A549 (cell line): Measurements from ENCODE around the gene GPR119. TPM values are rescaled to one million over a fixed set of nuclear protein-coding genes. Genes with fewer than 3 reads are reported as not detected.

Experiments
- ATAC-seq, 2 experiments: fragments of 200-7000 bp in 1 of 2; fragments of >200 bp in 1 of 2; cut with Nextera tagmentation in 1 of 2; cut with Tn5 transposase in 1 of 2; 3 replicates each; pipeline versions ENCODE4 v1.8.0 to v1.9.1; 2018 to 2020; ENCODE audit warnings: mild to moderate bottlenecking in 1 of 2, moderate library complexity in 1 of 2
- CTCF ChIA-PET: fragments of 300-600 bp; sonication (Branson Sonifier 250); formaldehyde crosslinking; extraction: SDS; loops from one replicate; lab custom pipeline; 2021; ENCODE audit warnings: antibody characterized with exemption, inconsistent platforms; lab: Yijun Ruan, JAX
- POLR2A ChIA-PET: fragments of 350-600 bp; formaldehyde crosslinking; extraction: SDS; loops from one replicate; lab custom pipeline; 2021; ENCODE audit warnings: antibody characterized with exemption, inconsistent platforms; lab: Yijun Ruan, JAX
- DNase-seq, 2 experiments: peaks; one replicate each; pipeline versions ENCODE4 v3.0.0 to v3.0.0-alpha.2; 2011 to 2016; ENCODE audit warnings: low read depth in 1 of 2, low spot score in 1 of 2
- FAIRE-seq: peaks from 2 replicates; lab custom pipeline; 2011; peaks lifted over from hg19 to GRCh38; lab: Jason Lieb, UNC
- H3K27ac ChIP-seq, 2 experiments: fragments of >200 bp; sonication (Bioruptor Twin); formaldehyde crosslinking; 3 replicates each; pipeline ENCODE4 v1.5.1; 2016 to 2017
- H3K4me1 ChIP-seq: fragments of >200 bp; sonication (Bioruptor Twin); formaldehyde crosslinking; 3 replicates; pipeline ENCODE4 v1.6.1; 2016
- H3K4me2 ChIP-seq: fragments of >200 bp; sonication (Bioruptor Twin); formaldehyde crosslinking; 3 replicates; pipeline ENCODE4 v1.6.1; 2016
- H3K4me3 ChIP-seq: fragments of >200 bp; sonication (Bioruptor Twin); formaldehyde crosslinking; 3 replicates; pipeline ENCODE4 v1.5.1; 2016
- H3K9me3 ChIP-seq: fragments of >200 bp; sonication (Bioruptor Twin); formaldehyde crosslinking; 3 replicates; pipeline ENCODE4 v1.6.1; 2016
- CBX2 ChIP-seq: fragments of 200-600 bp; sonication (generic); IDR thresholded peaks from 2 replicates; pipeline ENCODE4 v1.6.1; 2016; ENCODE audit warnings: low read depth, mild to moderate bottlenecking, borderline replicate concordance
- CBX8 ChIP-seq: fragments of 200-600 bp; sonication (generic); IDR thresholded peaks from 2 replicates; pipeline ENCODE4 v1.6.1; 2016
- CHD2 ChIP-seq: fragments of 150-350 bp; IDR thresholded peaks from 2 replicates; pipeline ENCODE4 v1.6.1; 2014; ENCODE audit warnings: low read length; ENCODE audit not compliant: partially characterized antibody
- CHD4 ChIP-seq: fragments of 200-600 bp; sonication (generic); IDR thresholded peaks from 2 replicates; pipeline ENCODE4 v1.6.1; 2016; ENCODE audit warnings: antibody characterized with exemption, mild to moderate bottlenecking, borderline replicate concordance
- EHF ChIP-seq: fragments of 250-450 bp; sonication (Bioruptor Pico); IDR thresholded peaks from 2 replicates; pipeline ENCODE4 v1.5.0; 2020; ENCODE audit warnings: mild to moderate bottlenecking
- KDM1A ChIP-seq: fragments of 200-600 bp; sonication (generic); IDR thresholded peaks from 2 replicates; pipeline ENCODE4 v1.6.1; 2016; ENCODE audit warnings: low read depth, mild to moderate bottlenecking
- MAX ChIP-seq: IDR thresholded peaks from 2 replicates; pipeline ENCODE4 v1.6.1; 2012
- POLR2A ChIP-seq: IDR thresholded peaks from 2 replicates; pipeline ENCODE4 v1.6.1; 2012; ENCODE audit warnings: mild to moderate bottlenecking, low read length
- POLR2AphosphoS2 ChIP-seq: conservative IDR thresholded peaks from 2 replicates; pipeline ENCODE4 v1.6.1; 2012; ENCODE audit warnings: low read length, improper control_type of control experiment, inconsistent platforms
- RAD21 ChIP-seq, 2 experiments: fragments of >200 bp in 1 of 2; sonication (Bioruptor Twin) in 1 of 2; formaldehyde crosslinking in 1 of 2; IDR thresholded peaks in 1 of 2; conservative IDR thresholded peaks in 1 of 2; 2 replicates in 1 of 2; 3 replicates in 1 of 2; pipeline ENCODE4 v1.6.1; 2012 to 2018; ENCODE audit warnings: inconsistent platforms in 1 of 2
- RCOR1 ChIP-seq: fragments of 150-350 bp; IDR thresholded peaks from 2 replicates; pipeline ENCODE4 v1.6.1; 2014; ENCODE audit warnings: antibody characterized with exemption, low read length, low read depth
- SMC3 ChIP-seq: fragments of >200 bp; sonication (Bioruptor Twin); formaldehyde crosslinking; IDR thresholded peaks from 3 replicates; pipeline ENCODE4 v1.6.1; 2018; ENCODE audit warnings: inconsistent platforms
- SREBF2 ChIP-seq: fragments of 450-650 bp; IDR thresholded peaks from 2 replicates; pipeline ENCODE4 v1.6.1; 2014; ENCODE audit warnings: mild to moderate bottlenecking, moderate library complexity
- ZFP36 ChIP-seq: fragments of 450-650 bp; IDR thresholded peaks from 2 replicates; pipeline ENCODE4 v1.6.1; 2014; ENCODE audit warnings: borderline replicate concordance; ENCODE audit not compliant: partially characterized antibody
- WGBS: methylation state at CpG from one replicate; pipeline ENCODE4 v1.1.6; 2017; ENCODE audit errors: missing lambda C conversion rate; 5-methylcytosine and 5-hydroxymethylcytosine counted together
- polyA plus RNA-seq, 4 experiments: library from polyadenylated mRNA; depleted of rRNA in 3 of 4; stranded (reverse); fragments of >200 nt; fragmentation: RNase III in 1 of 4; extraction: RNeasy Plus Mini Kit Qiagen cat#74134 plus additional on column Dnase treatment in 1 of 4; gene quantifications; 2 replicates in 3 of 4; 3 replicates in 1 of 4; pipeline ENCODE4 v1.2.3, GENCODE V29; 2011 to 2017
- TF ChIP-seq, protein P1 (sequence below): fragments of 200-600 bp; sonication (generic); IDR thresholded peaks from 2 replicates; pipeline ENCODE4 v1.6.1; 2016; ENCODE audit warnings: antibody characterized with exemption, mild to moderate bottlenecking, moderate library complexity
- TF ChIP-seq, protein P2 (sequence below): fragments of >200 bp; sonication (Bioruptor Twin); formaldehyde crosslinking; IDR thresholded peaks from 3 replicates; pipeline ENCODE4 v1.5.1; 2016
- TF ChIP-seq, protein P3 (sequence below): fragments of 250-450 bp; sonication (Bioruptor Pico); IDR thresholded peaks from 2 replicates; pipeline ENCODE4 v1.5.0; 2021; ENCODE audit warnings: mild to moderate bottlenecking, moderate library complexity, borderline replicate concordance

GPR119 gene
- polyA plus RNA-seq, 2 of the 4 experiments (the other 2 are of a cell fraction) = not detected

- FAIRE-seq = no peak
- CTCF ChIA-PET = interaction anchor here (5.1 kb wide), 1 partner anchor 520 kb away, joined by 58 read pairs; no protein-coding TSS in a partner anchor
Observed at GRCh38 chrX:130395341-130395740, 9.9 kb upstream of the GPR119 start.

DNA sequence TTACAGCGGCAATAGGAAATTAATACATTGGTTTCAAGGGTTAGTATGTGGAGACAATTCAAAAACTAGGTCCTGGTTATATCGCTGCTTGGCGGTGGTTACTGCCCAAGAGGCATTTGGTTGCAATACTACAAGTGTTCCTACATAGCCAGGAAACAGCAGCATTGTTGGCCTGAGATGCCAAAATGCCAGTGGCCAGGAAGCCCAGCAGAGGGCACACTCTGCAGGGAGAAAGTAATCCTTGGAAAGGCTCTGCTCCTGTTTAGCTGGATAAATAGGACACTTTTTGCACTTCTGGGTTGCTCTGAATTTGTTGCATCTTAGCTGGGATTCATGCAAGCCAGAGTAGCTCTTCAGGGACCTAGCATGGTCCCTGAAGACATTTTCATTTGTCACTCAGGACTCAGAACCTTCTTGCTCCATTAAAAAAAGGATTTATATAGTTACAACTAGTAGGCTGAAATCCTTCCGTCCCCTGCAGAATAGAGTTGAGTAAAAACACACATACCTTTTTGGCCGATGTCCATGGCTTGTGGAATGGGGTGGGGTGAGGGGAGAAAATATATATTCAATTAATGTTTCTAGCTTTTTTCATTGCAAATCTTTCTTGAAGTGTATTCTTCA, 8.1 kb upstream of the GPR119 start:
- peak; percentile 60 to 71 for DNase-seq
- Histone ChIP-seq H3K9me3 (no peaks in the 10 kb centered on the region), H3K4me2 (no peak overlapping the region), H3K27ac (no peak overlapping the region), H3K4me3 (no peak overlapping the region), H3K4me1 (no peaks in the 10 kb centered on the region)
- 18% methylated on average over 5 of the region's 5 CpGs for WGBS
- no peak for TF ChIP-seq MAX
- TF ChIP-seq POLR2A = no peak
- peak; percentile 69 for TF ChIP-seq SMC3
- TF ChIP-seq, protein P1, sequence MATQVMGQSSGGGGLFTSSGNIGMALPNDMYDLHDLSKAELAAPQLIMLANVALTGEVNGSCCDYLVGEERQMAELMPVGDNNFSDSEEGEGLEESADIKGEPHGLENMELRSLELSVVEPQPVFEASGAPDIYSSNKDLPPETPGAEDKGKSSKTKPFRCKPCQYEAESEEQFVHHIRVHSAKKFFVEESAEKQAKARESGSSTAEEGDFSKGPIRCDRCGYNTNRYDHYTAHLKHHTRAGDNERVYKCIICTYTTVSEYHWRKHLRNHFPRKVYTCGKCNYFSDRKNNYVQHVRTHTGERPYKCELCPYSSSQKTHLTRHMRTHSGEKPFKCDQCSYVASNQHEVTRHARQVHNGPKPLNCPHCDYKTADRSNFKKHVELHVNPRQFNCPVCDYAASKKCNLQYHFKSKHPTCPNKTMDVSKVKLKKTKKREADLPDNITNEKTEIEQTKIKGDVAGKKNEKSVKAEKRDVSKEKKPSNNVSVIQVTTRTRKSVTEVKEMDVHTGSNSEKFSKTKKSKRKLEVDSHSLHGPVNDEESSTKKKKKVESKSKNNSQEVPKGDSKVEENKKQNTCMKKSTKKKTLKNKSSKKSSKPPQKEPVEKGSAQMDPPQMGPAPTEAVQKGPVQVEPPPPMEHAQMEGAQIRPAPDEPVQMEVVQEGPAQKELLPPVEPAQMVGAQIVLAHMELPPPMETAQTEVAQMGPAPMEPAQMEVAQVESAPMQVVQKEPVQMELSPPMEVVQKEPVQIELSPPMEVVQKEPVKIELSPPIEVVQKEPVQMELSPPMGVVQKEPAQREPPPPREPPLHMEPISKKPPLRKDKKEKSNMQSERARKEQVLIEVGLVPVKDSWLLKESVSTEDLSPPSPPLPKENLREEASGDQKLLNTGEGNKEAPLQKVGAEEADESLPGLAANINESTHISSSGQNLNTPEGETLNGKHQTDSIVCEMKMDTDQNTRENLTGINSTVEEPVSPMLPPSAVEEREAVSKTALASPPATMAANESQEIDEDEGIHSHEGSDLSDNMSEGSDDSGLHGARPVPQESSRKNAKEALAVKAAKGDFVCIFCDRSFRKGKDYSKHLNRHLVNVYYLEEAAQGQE = no peak
- TF ChIP-seq RCOR1 = no peak
- TF ChIP-seq POLR2AphosphoS2 = no peak
- no peak for TF ChIP-seq KDM1A
- peak; percentile 65 to 71 for TF ChIP-seq RAD21 (conservative IDR thresholded peaks at IDR 0.05 in 1 of 2, IDR thresholded peaks at IDR 0.05 in 1 of 2)
- no peak for TF ChIP-seq SREBF2
- TF ChIP-seq, protein P2, sequence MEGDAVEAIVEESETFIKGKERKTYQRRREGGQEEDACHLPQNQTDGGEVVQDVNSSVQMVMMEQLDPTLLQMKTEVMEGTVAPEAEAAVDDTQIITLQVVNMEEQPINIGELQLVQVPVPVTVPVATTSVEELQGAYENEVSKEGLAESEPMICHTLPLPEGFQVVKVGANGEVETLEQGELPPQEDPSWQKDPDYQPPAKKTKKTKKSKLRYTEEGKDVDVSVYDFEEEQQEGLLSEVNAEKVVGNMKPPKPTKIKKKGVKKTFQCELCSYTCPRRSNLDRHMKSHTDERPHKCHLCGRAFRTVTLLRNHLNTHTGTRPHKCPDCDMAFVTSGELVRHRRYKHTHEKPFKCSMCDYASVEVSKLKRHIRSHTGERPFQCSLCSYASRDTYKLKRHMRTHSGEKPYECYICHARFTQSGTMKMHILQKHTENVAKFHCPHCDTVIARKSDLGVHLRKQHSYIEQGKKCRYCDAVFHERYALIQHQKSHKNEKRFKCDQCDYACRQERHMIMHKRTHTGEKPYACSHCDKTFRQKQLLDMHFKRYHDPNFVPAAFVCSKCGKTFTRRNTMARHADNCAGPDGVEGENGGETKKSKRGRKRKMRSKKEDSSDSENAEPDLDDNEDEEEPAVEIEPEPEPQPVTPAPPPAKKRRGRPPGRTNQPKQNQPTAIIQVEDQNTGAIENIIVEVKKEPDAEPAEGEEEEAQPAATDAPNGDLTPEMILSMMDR = peak; percentile 69
- no peak for TF ChIP-seq ZFP36
- no peak for TF ChIP-seq CHD2
- POLR2A ChIA-PET = interaction anchor here (0.6 kb wide), 1 partner anchor 8 kb away, joined by 3 read pairs; the partner anchor contains the start of gene RBMX2
- peak; percentile 94 to 95 for ATAC-seq
- CTCF ChIA-PET = interaction anchor here (0.6 to 5.1 kb wide), 16 partner anchors 8 to 1282 kb away, joined by 3 to 58 read pairs (median 4); partner anchors contain the start of genes GPR119 and RBMX2
- FAIRE-seq = no peak

More at GRCh38 chrX:130395341-130395740, 9.9 kb upstream of the GPR119 start:
- POLR2A ChIA-PET = no interaction called here
- Histone ChIP-seq H3K4me1 (no peaks in the 10 kb centered on the region), H3K4me2 (no peak overlapping the region), H3K27ac (no peak overlapping the region), H3K9me3 (no peaks in the 10 kb centered on the region), H3K4me3 (no peak overlapping the region)
- DNase-seq = no peak
- ATAC-seq = no peak
- 23% methylated on average over 7 of the region's 7 CpGs for WGBS
- TF ChIP-seq CBX2 (no peak), CBX8 (no peak), CHD4 (no peak), KDM1A (no peak), EHF (CRISPR knock-in tag) (no peak), RCOR1 (no peak), SMC3 (no peak)
- TF ChIP-seq, protein P3, sequence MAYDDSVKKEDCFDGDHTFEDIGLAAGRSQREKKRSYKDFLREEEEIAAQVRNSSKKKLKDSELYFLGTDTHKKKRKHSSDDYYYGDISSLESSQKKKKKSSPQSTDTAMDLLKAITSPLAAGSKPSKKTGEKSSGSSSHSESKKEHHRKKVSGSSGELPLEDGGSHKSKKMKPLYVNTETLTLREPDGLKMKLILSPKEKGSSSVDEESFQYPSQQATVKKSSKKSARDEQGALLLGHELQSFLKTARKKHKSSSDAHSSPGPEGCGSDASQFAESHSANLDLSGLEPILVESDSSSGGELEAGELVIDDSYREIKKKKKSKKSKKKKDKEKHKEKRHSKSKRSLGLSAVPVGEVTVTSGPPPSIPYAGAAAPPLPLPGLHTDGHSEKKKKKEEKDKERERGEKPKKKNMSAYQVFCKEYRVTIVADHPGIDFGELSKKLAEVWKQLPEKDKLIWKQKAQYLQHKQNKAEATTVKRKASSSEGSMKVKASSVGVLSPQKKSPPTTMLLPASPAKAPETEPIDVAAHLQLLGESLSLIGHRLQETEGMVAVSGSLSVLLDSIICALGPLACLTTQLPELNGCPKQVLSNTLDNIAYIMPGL = no peak
